Measurements from ENCODE around the gene ISG15. TPM values are rescaled to one million over a fixed set of nuclear protein-coding genes. Genes with fewer than 3 reads are reported as not detected.

Gene ISG15
- total and polyA plus RNA-seq, 9 of the 15 experiments (the other 6 are each of a cell fraction or from before 2014, with no cell fraction given) = 0.40 to 58.3 (median 12.2) TPM

GRCh38 chr1:966135-966703, 47.1 kb upstream of the ISG15 start, which contains the start of gene PLEKHN1 (continued):
- TF ChIP-seq ZBTB11 (CRISPR knock-in tag; IDR thresholded peaks at IDR 0.05) (peak in 1 of 3 experiments; percentile 88; a peak in 3 of 6 replicates), ZNF717 (CRISPR knock-in tag; IDR thresholded peaks at IDR 0.05) (no peak), HEY1 (CRISPR knock-in tag; IDR thresholded peaks at IDR 0.05; ENCODE audit: borderline replicate concordance) (no peak), CREB5 (CRISPR knock-in tag; IDR thresholded peaks at IDR 0.05) (no peak), ZNF324 (CRISPR knock-in tag; IDR thresholded peaks at IDR 0.05) (no peak), MAZ (CRISPR knock-in tag; conservative IDR thresholded peaks at IDR 0.05 in 1 of 2, IDR thresholded peaks at IDR 0.05 in 1 of 2) (peak in 1 of 2 experiments; percentile 7; a peak in 1 of 4 replicates), CBX8 (IDR thresholded peaks at IDR 0.05; ENCODE audit: borderline replicate concordance, extremely low read depth, low read depth, low read length, poor library complexity, severe bottlenecking) (no peak), PHTF2 (CRISPR knock-in tag; IDR thresholded peaks at IDR 0.05) (no peak), ATF3 (IDR thresholded peaks at IDR 0.05) (peak; percentile 36; the same call in 1 of the 2 replicates), ATF3 (CRISPR knock-in tag; conservative IDR thresholded peaks at IDR 0.05) (no peak), FOSL1 (tag; conservative IDR thresholded peaks at IDR 0.05) (peak; percentile 60), CCNT2 (IDR thresholded peaks at IDR 0.05; ENCODE audit: borderline replicate concordance, extremely low read depth, insufficient read length, low read depth, low read length) (peak; percentile 27), NR1H2 (CRISPR knock-in tag; IDR thresholded peaks at IDR 0.05) (peak; percentile 88; the same call in 1 of the 2 replicates), GABPA (tag; conservative IDR thresholded peaks at IDR 0.05; ENCODE audit: low read depth) (peak; percentile 68), NONO (IDR thresholded peaks at IDR 0.05; ENCODE audit: low read depth in 2 of 2, low read length in 1 of 2) (peak in 1 of 2 experiments; percentile 58; a peak in 1 of 4 replicates), RBM15 (IDR thresholded peaks at IDR 0.05; ENCODE audit: insufficient read depth, low read length) (no peak), ZNF280A (IDR thresholded peaks at IDR 0.05; ENCODE audit: low read depth, partially characterized antibody) (no peak), TAF7 (tag; IDR thresholded peaks at IDR 0.05) (no peak), LCOR (CRISPR knock-in tag; IDR thresholded peaks at IDR 0.05) (0 out of 2 replicates have a peak, but pooled peaks have one; percentile 5)
